Measurements from ENCODE around the gene ABCA4.

- TF ChIP-seq EZH2phosphoT487 (IDR thresholded peaks at IDR 0.05; ENCODE audit: low read depth, severe bottlenecking, unreplicated experiment) (no peak), CTCF (IDR thresholded peaks at IDR 0.05; ENCODE audit: poor library complexity) (no peak)
These were observed 51.7 kb downstream of the ABCA4 start for GRCh38 chr1:94068999-94069918.
